ENCODE results near the gene LRRC49.

Gene LRRC49

GRCh38 chr15:70947351-70948335 is 55.0 kb downstream of the LRRC49 start:
- TF ChIP-seq, protein P1, sequence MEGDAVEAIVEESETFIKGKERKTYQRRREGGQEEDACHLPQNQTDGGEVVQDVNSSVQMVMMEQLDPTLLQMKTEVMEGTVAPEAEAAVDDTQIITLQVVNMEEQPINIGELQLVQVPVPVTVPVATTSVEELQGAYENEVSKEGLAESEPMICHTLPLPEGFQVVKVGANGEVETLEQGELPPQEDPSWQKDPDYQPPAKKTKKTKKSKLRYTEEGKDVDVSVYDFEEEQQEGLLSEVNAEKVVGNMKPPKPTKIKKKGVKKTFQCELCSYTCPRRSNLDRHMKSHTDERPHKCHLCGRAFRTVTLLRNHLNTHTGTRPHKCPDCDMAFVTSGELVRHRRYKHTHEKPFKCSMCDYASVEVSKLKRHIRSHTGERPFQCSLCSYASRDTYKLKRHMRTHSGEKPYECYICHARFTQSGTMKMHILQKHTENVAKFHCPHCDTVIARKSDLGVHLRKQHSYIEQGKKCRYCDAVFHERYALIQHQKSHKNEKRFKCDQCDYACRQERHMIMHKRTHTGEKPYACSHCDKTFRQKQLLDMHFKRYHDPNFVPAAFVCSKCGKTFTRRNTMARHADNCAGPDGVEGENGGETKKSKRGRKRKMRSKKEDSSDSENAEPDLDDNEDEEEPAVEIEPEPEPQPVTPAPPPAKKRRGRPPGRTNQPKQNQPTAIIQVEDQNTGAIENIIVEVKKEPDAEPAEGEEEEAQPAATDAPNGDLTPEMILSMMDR (IDR thresholded peaks at IDR 0.05; ENCODE audit: insufficient read depth, low read depth, low read length, missing control alignments), result no peak
- no peak for DNase-seq (ENCODE audit: low read depth)
- H3K4me3 ChIP-seq (ENCODE audit: low read depth, low read length), result no peak overlapping the region

DNA sequence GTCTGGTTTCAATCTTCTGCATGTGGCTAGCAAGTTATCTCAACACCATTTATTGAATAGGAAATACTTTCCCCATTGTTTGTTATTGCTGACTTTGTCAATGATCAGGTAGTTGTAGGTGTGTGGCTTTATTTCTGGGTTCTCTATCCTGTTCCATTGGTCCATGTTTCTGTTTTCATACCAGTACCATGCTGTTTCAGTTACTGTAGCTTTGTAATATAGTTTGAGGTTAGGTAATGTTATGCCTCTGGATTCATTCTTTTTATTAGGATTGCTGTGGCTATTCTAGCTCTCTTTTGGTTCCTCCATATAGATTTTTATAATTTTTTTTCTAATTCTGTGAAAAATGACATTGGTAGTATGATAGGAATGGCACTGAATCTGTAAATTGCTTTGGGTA is 58.3 kb downstream of the LRRC49 start:
- no peak overlapping the region for H3K4me3 ChIP-seq (ENCODE audit: low read depth, low read length)
- DNase-seq (ENCODE audit: low read depth), result no peak
- TF ChIP-seq, protein P1 (IDR thresholded peaks at IDR 0.05; ENCODE audit: insufficient read depth, low read depth, low read length, missing control alignments), result no peak

- DNase-seq (ENCODE audit: low read depth), result no peak
- H3K4me3 ChIP-seq (ENCODE audit: low read depth, low read length), result no peak overlapping the region
- TF ChIP-seq, protein P1 (IDR thresholded peaks at IDR 0.05; ENCODE audit: insufficient read depth, low read depth, low read length, missing control alignments), result no peak
Measured at GRCh38 chr15:70954171-70954570, 61.5 kb downstream of the LRRC49 start.

DNA sequence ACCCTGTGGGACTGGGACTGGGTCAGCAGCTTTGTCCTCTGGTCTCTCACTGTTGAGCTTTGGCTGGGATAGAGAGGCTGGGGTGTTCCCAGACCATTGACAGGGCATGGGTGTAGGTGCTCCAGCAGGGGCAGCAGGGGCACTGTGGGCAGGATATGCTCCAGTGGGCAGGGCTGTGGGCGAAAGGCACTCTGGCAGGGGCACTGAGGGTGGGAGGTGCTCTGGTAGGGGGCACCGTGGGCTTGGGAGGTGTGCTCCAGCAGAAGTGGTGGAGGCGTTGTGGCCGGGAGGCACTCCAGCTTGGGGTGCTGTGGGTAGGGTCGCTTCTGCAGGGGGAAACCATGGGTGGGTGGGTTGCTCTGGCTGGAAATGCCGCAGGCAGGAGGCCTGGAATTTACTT is 62.1 kb downstream of the LRRC49 start:
- no peak for DNase-seq (ENCODE audit: low read depth)
- no peak overlapping the region for H3K4me3 ChIP-seq (ENCODE audit: low read depth, low read length)
- TF ChIP-seq, protein P1 (IDR thresholded peaks at IDR 0.05; ENCODE audit: insufficient read depth, low read depth, low read length, missing control alignments), result no peak

DNA sequence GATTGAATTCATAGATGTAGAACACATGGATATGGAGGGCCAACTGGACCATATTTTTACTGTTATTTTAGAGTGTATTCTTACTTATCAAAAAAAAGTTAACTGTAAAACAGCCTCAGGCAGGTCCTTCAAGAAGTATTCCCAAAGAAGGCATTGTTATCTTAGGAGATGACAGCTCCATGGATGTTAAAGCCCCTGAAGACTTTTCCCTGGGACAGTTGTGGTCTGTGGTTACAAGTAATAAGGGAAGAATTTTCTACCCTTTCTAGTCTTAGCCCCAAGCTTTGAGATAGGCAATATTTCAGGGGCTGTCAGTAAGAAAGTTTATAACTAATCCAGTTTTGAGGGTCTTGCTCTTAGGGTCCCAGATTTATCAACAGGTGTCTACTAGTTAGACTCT is 62.5 kb downstream of the LRRC49 start:
- no peak overlapping the region for H3K4me3 ChIP-seq (ENCODE audit: low read depth, low read length)
- DNase-seq (ENCODE audit: low read depth), result no peak
- TF ChIP-seq, protein P1 (IDR thresholded peaks at IDR 0.05; ENCODE audit: insufficient read depth, low read depth, low read length, missing control alignments), result no peak

DNA sequence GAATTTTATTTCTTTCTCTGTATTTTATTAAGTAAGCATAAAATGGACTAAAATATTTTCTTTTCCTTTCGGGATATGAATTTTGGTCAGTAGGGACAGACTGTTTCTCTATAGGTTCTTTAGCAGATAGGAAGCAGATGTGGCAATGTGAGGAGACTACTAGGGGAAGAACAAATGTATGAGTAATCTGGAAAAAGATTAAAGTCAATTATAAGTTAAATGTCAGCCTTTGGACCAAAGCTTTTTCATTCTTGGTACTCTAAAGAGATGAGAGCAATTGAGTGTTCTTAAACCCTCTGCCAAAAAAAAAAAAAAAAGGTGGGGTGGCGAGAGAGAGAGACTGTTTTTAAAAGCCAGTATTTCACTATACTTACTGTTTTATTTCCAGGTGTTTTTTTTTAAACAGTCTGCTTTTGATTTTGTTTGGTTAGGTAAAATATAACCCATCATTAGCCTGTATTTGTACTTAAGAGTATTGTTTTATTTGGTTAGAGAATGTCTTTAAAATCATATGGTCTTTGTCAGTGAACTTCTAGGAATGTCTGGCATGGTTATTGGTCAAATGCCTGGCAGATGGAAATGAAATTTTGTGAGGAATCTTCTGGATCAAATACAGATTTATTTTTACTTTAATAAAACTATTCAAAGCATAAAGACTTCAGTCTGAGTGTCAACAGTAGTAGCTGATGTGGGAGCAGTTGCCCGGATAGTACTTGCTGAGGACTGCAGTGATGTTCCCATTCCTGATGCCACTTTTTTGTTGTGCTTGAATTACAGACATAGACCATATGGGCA is 63.8 kb downstream of the LRRC49 start:
- H3K4me3 ChIP-seq (ENCODE audit: low read depth, low read length), result no peak overlapping the region
- no peak for DNase-seq (ENCODE audit: low read depth)
- TF ChIP-seq, protein P1 (IDR thresholded peaks at IDR 0.05; ENCODE audit: insufficient read depth, low read depth, low read length, missing control alignments), result no peak
